Liver (tissue), 3 donors: ENCODE measurements around the gene ATP5MC3.

Experiments used
- REST ChIP-seq: IDR thresholded peaks from 2 replicates; pipeline ENCODE4 v1.6.1; 2016; ENCODE audit warnings: antibody characterized with exemption, mild to moderate bottlenecking
- TAF1 ChIP-seq: conservative IDR thresholded peaks from 2 replicates; pipeline ENCODE4 v1.6.1; 2016; ENCODE audit warnings: antibody characterized with exemption, mild to moderate bottlenecking
- YY1 ChIP-seq: IDR thresholded peaks from 2 replicates; pipeline ENCODE4 v1.6.1; 2016; ENCODE audit warnings: antibody characterized with exemption, mild to moderate bottlenecking
- TF ChIP-seq, protein P1 (sequence below): IDR thresholded peaks from 2 replicates; pipeline ENCODE4 v1.6.1; 2016; ENCODE audit warnings: antibody characterized with exemption
- TF ChIP-seq, protein P2 (sequence below): fragments of 150-350 bp; IDR thresholded peaks from 2 replicates; pipeline ENCODE4 v1.5.1; 2017; ENCODE audit warnings: improper control_type of control experiment, low read depth, low read length; ENCODE audit not compliant: missing input control
- donor health status: healthy.
- donor health status: healthy.

GRCh38 chr2:175176624-175177023, 4.9 kb downstream of the ATP5MC3 start:
- TF ChIP-seq YY1: no peak
- TF ChIP-seq, protein P1, sequence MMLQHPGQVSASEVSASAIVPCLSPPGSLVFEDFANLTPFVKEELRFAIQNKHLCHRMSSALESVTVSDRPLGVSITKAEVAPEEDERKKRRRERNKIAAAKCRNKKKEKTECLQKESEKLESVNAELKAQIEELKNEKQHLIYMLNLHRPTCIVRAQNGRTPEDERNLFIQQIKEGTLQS: no peak
- TF ChIP-seq TAF1: no peak
- TF ChIP-seq, protein P2, sequence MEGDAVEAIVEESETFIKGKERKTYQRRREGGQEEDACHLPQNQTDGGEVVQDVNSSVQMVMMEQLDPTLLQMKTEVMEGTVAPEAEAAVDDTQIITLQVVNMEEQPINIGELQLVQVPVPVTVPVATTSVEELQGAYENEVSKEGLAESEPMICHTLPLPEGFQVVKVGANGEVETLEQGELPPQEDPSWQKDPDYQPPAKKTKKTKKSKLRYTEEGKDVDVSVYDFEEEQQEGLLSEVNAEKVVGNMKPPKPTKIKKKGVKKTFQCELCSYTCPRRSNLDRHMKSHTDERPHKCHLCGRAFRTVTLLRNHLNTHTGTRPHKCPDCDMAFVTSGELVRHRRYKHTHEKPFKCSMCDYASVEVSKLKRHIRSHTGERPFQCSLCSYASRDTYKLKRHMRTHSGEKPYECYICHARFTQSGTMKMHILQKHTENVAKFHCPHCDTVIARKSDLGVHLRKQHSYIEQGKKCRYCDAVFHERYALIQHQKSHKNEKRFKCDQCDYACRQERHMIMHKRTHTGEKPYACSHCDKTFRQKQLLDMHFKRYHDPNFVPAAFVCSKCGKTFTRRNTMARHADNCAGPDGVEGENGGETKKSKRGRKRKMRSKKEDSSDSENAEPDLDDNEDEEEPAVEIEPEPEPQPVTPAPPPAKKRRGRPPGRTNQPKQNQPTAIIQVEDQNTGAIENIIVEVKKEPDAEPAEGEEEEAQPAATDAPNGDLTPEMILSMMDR: no peak
- TF ChIP-seq REST: no peak
